IPS-20b (cell line): ENCODE measurements around the gene BCL2.

ENCODE experiments used
- H3K27ac ChIP-seq: one replicate; pipeline ENCODE4 v1.5.1; 2013; ENCODE audit warnings: low read length
- H3K27me3 ChIP-seq: 2 replicates; pipeline ENCODE4 v1.6.1; 2013; ENCODE audit warnings: mild to moderate bottlenecking, low read length, inconsistent platforms; ENCODE audit not compliant: insufficient read depth
- H3K36me3 ChIP-seq: 2 replicates; pipeline ENCODE4 v1.6.1; 2013; ENCODE audit warnings: low read depth, mild to moderate bottlenecking, inconsistent platforms, low read length, moderate library complexity; ENCODE audit not compliant: insufficient read depth
- H3K4me1 ChIP-seq: 2 replicates; pipeline ENCODE4 v1.6.1; 2013; ENCODE audit warnings: mild to moderate bottlenecking, control low read depth, inconsistent platforms, low read length, moderate library complexity; ENCODE audit not compliant: insufficient read depth
- H3K4me3 ChIP-seq: 2 replicates; pipeline ENCODE4 v1.5.1; 2013; ENCODE audit warnings: mild to moderate bottlenecking, low read length, inconsistent platforms
- H3K9ac ChIP-seq: 2 replicates; pipeline ENCODE4 v1.6.1; 2013; ENCODE audit warnings: low read depth, mild to moderate bottlenecking, inconsistent platforms, low read length, moderate library complexity
- H3K9me3 ChIP-seq: 2 replicates; pipeline ENCODE4 v1.6.1; 2013; ENCODE audit warnings: mild to moderate bottlenecking, low read depth, low read length, inconsistent platforms; ENCODE audit not compliant: insufficient read depth

BCL2 gene

DNA sequence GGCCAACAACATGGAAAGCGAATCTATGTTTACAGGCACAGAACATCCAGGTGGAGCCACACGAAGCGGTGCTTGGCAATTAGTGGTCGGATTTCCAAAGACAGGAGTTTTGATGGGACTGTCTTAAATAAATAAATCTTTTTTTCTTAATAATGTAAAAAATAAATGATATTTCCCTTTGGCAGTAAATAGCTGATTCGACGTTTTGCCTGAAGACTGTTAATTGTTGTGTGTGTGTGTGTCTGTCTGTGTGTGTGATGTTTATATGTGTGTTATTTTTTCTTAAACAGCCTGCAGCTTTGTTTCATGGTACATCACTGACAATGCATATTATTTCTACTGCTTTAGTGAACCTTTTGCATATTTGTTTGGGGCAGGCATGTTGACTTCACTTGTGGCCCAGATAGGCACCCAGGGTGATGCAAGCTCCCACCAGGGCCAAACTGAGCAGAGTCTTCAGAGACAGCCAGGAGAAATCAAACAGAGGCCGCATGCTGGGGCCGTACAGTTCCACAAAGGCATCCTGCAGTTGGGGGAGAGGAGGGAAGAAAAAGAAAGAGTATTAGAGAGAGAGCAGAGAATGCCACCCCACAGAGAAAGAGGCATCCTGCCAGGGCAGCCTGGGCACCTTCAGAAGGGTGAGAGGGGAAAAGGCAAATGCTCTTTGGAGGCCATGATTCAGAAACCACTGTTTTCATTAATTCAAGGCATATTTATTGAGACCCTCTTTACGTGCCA is 191.2 kb downstream of the BCL2 start:
- Histone ChIP-seq H3K9me3 (no peaks in the 10 kb centered on the region), H3K27ac (no peak overlapping the region), H3K4me3 (no peak overlapping the region), H3K4me1 (peaks cover 5% of the 10 kb centered on the region; the same call in 1 of the 2 replicates), H3K27me3 (no peaks in the 10 kb centered on the region), H3K9ac (no peak overlapping the region), H3K36me3 (no peaks in the 10 kb centered on the region)

- H3K9me3 ChIP-seq, result no peaks in the 10 kb centered on the region
- no peaks in the 10 kb centered on the region for H3K4me1 ChIP-seq
- no peak overlapping the region for H3K9ac ChIP-seq
- no peak overlapping the region for H3K27ac ChIP-seq
- no peaks in the 10 kb centered on the region for H3K27me3 ChIP-seq
- no peaks in the 10 kb centered on the region for H3K36me3 ChIP-seq
- no peak overlapping the region for H3K4me3 ChIP-seq
Observed at GRCh38 chr18:63126134-63127069, 193.2 kb downstream of the BCL2 start.

GRCh38 chr18:63120620-63121019 is 198.9 kb downstream of the BCL2 start:
- no peaks in the 10 kb centered on the region for H3K4me1 ChIP-seq
- H3K4me3 ChIP-seq, result no peak overlapping the region
- no peak overlapping the region for H3K9ac ChIP-seq
- no peaks in the 10 kb centered on the region for H3K9me3 ChIP-seq
- H3K27ac ChIP-seq, result no peak overlapping the region
- H3K27me3 ChIP-seq, result no peaks in the 10 kb centered on the region
- H3K36me3 ChIP-seq, result no peaks in the 10 kb centered on the region

GRCh38 chr18:63119647-63120046 is 199.9 kb downstream of the BCL2 start:
- no peak overlapping the region for H3K4me3 ChIP-seq
- no peaks in the 10 kb centered on the region for H3K9me3 ChIP-seq
- H3K27ac ChIP-seq, result no peak overlapping the region
- H3K27me3 ChIP-seq, result no peaks in the 10 kb centered on the region
- no peaks in the 10 kb centered on the region for H3K36me3 ChIP-seq
- no peaks in the 10 kb centered on the region for H3K4me1 ChIP-seq
- H3K9ac ChIP-seq, result no peak overlapping the region

DNA sequence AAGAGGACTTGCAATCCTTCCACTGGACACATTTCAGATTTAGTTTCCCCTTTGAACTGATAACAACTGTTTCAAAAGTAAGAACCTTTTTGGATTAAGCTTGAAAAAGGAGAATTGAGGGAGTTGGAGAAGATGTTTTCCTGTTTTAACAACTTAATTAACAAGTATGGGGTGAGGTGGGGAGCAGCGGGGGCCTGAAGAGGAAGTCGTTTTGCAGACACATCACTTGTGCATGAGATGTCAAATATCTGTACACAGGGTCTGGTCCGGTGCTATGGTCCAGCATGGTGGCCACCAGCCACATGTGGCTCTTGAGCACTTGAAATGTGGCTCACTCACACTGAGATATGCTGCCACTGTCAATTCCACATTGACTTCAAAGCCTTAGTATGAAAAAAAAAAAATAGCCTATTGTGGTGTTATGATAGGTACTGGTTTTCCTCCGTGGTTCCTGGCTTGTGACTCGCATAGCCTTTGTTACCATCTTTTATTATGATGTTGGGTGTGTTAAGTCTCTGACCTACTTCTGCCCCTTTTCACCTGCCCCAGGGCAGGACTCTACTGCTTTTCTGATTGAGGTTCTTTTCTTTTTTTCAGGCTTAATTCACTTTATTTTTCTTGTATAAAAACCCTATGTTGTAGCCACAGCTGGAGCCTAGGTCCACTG is 205.5 kb downstream of the BCL2 start:
- Histone ChIP-seq H3K9me3 (no peaks in the 10 kb centered on the region), H3K4me3 (no peak overlapping the region), H3K36me3 (no peaks in the 10 kb centered on the region), H3K9ac (no peak overlapping the region), H3K27ac (no peak overlapping the region), H3K4me1 (no peaks in the 10 kb centered on the region), H3K27me3 (no peaks in the 10 kb centered on the region)

GRCh38 chr18:63112706-63113105 is 206.9 kb downstream of the BCL2 start:
- H3K4me3 ChIP-seq, result no peak overlapping the region

GRCh38 chr18:63111671-63112402 is 207.7 kb downstream of the BCL2 start:
- Histone ChIP-seq H3K9ac (no peak overlapping the region), H3K27me3 (no peaks in the 10 kb centered on the region), H3K4me1 (no peaks in the 10 kb centered on the region), H3K4me3 (no peak overlapping the region), H3K36me3 (no peaks in the 10 kb centered on the region), H3K9me3 (no peaks in the 10 kb centered on the region), H3K27ac (no peak overlapping the region)

More at GRCh38 chr18:63112706-63113105, 206.9 kb downstream of the BCL2 start:
- no peaks in the 10 kb centered on the region for H3K36me3 ChIP-seq
- no peaks in the 10 kb centered on the region for H3K27me3 ChIP-seq
- no peak overlapping the region for H3K9ac ChIP-seq
- H3K27ac ChIP-seq, result no peak overlapping the region
- no peaks in the 10 kb centered on the region for H3K4me1 ChIP-seq
- no peaks in the 10 kb centered on the region for H3K9me3 ChIP-seq

DNA sequence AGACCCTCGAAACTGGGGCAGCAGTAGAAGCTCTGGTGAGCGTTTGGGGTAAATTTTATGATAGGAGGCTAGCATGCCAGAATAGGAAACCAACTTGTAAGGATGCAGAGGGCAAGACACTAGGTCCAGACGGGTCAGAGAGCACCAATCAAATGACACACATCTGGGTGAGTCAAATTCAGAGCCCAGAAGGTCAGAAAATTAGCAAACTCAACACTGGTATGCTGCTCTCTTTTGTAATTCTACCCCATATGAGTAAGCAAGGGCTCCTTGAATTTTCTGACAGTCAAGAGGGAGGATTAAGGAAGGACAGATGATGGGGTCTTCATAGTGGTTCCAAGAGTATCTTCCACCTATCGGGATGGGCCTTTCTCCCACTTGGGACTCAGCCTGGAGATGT is 209.8 kb downstream of the BCL2 start:
- Histone ChIP-seq H3K27ac (no peak overlapping the region), H3K27me3 (no peaks in the 10 kb centered on the region), H3K36me3 (no peaks in the 10 kb centered on the region), H3K9me3 (no peaks in the 10 kb centered on the region), H3K9ac (no peak overlapping the region), H3K4me1 (no peaks in the 10 kb centered on the region), H3K4me3 (no peak overlapping the region)

DNA sequence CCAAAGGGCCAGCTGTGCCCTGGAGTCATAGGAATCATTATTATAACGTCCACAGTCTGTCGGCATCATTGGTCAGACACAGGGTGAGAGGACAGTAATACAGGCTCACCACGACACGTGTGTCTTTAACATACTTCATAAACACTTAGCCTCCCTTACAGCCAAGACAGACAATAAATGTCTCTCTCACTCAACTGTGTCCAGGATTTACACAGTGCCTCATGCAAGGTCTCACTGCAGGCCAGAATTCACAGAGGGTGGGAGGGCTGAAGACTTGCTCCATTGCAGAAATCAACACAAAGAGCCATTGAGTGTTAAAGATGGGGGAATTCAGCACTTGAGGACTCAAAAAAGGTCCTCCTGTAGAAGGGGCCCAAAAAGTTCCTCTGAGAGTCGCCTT is 210.5 kb downstream of the BCL2 start:
- Histone ChIP-seq H3K4me3 (no peak overlapping the region), H3K9me3 (no peaks in the 10 kb centered on the region), H3K9ac (no peak overlapping the region), H3K27me3 (no peaks in the 10 kb centered on the region), H3K27ac (no peak overlapping the region), H3K36me3 (no peaks in the 10 kb centered on the region), H3K4me1 (no peaks in the 10 kb centered on the region)

DNA sequence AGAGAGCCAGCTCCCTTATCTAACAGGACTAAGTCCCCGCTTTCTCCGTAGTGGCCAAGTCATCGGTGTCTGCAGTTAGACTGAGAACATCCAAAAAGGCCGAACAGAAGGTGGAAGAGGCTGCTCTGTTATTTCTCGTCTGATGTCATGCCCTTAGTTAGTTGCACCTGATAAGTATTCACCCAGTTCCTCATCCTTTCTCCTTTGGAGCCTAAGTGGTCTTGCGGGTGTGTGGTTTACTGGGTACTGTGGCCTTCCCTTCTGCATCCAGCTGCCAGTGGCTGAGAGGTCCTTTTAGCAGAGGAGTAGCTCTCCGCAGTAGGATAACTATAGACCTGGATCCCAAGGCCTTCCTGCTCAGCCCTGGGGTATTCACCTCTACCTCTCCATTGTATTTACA is 211.6 kb downstream of the BCL2 start:
- Histone ChIP-seq H3K9me3 (no peaks in the 10 kb centered on the region), H3K27me3 (no peaks in the 10 kb centered on the region), H3K36me3 (no peaks in the 10 kb centered on the region), H3K4me1 (no peaks in the 10 kb centered on the region), H3K4me3 (no peak overlapping the region), H3K27ac (no peak overlapping the region), H3K9ac (no peak overlapping the region)

GRCh38 chr18:63107171-63107845 is 212.3 kb downstream of the BCL2 start:
- no peaks in the 10 kb centered on the region for H3K36me3 ChIP-seq
- H3K4me3 ChIP-seq, result no peak overlapping the region
- no peak overlapping the region for H3K27ac ChIP-seq
- H3K4me1 ChIP-seq, result no peaks in the 10 kb centered on the region
- H3K9me3 ChIP-seq, result no peaks in the 10 kb centered on the region
- no peaks in the 10 kb centered on the region for H3K27me3 ChIP-seq
- no peak overlapping the region for H3K9ac ChIP-seq
